Panc1 (cell line): Measurements from ENCODE around the gene MYORG. TPM values are rescaled to one million over a fixed set of nuclear protein-coding genes. Genes with fewer than 3 reads are reported as not detected.

Experiments used
- ATAC-seq: fragments of 200-7000 bp; cut with Tn5 transposase; 2 replicates; pipeline ENCODE4 v1.9.1; 2020; ENCODE audit warnings: mild to moderate bottlenecking, moderate library complexity
- BruUV-seq: library from RNA; stranded (reverse); fragments of 400-500 nt; replicated peaks from 2 replicates; lab custom pipeline; 2021; lab: Mats Ljungman, UMichigan
- CTCF ChIA-PET: fragments of 300-600 bp; sonication (Branson Sonifier 250); formaldehyde crosslinking; loops from one replicate; lab custom pipeline; 2022; ENCODE audit warnings: antibody characterized with exemption; lab: Charles Lee
- POLR2A ChIA-PET: fragments of 300-600 bp; sonication (Branson Sonifier 250); formaldehyde crosslinking; loops from one replicate; lab custom pipeline; 2022; ENCODE audit warnings: antibody characterized with exemption; lab: Charles Lee
- DNase-seq: peaks from one replicate; pipeline ENCODE4 v3.0.0-alpha.2; 2010; ENCODE audit warnings: low read depth, low spot score
- H3K27ac ChIP-seq: 2 replicates; pipeline ENCODE4 v1.5.1; 2011; ENCODE audit warnings: mild to moderate bottlenecking, low read length, inconsistent platforms
- H3K27me3 ChIP-seq: fragments of 200-500 bp; sonication (Bioruptor generic); 2 replicates; pipeline ENCODE4 v1.6.0; 2014; ENCODE audit warnings: low read length, inconsistent platforms; ENCODE audit not compliant: control insufficient read depth, insufficient read depth
- H3K36me3 ChIP-seq: fragments of 200-500 bp; sonication (Bioruptor generic); 2 replicates; pipeline ENCODE4 v1.5.1; 2014; ENCODE audit warnings: inconsistent platforms, mild to moderate bottlenecking, low read length, moderate library complexity; ENCODE audit not compliant: control insufficient read depth, insufficient read depth
- H3K4me1 ChIP-seq: 2 replicates; pipeline ENCODE4 v1.5.1; 2011; ENCODE audit warnings: inconsistent platforms, mild to moderate bottlenecking, low read length, moderate library complexity; ENCODE audit not compliant: control insufficient read depth, insufficient read depth
- H3K4me3 ChIP-seq, 2 experiments: 2 replicates each; pipeline ENCODE4 v1.5.1; 2011 to 2012; ENCODE audit warnings: low read depth in 2 of 2, low read length in 2 of 2, mild to moderate bottlenecking in 2 of 2, inconsistent platforms in 1 of 2, moderate library complexity in 1 of 2
- H3K9me3 ChIP-seq: fragments of 200-500 bp; sonication (Bioruptor generic); 2 replicates; pipeline ENCODE4 v1.5.1; 2014; ENCODE audit warnings: low read depth, mild to moderate bottlenecking, inconsistent platforms, low read length, moderate library complexity; ENCODE audit not compliant: control insufficient read depth, insufficient read depth
- CTCF ChIP-seq: fragments of 450-650 bp; IDR thresholded peaks from 2 replicates; pipeline ENCODE4 v1.5.1; 2017; ENCODE audit warnings: mild to moderate bottlenecking
- POLR2AphosphoS5 ChIP-seq: IDR thresholded peaks from 2 replicates; pipeline ENCODE4 v1.6.1; 2012; ENCODE audit warnings: mild to moderate bottlenecking, low read depth, low read length, moderate library complexity
- REST ChIP-seq, 2 experiments: IDR thresholded peaks; 2 replicates each; pipeline ENCODE4 v1.6.1; 2011 to 2012; ENCODE audit warnings: low read depth in 2 of 2, control low read depth in 1 of 2, low read length in 1 of 2, mild to moderate bottlenecking in 1 of 2, moderate library complexity in 1 of 2; ENCODE audit not compliant: insufficient read depth in 1 of 2
- SIN3A ChIP-seq: IDR thresholded peaks from 2 replicates; pipeline ENCODE4 v1.6.1; 2012; ENCODE audit warnings: low read depth, mild to moderate bottlenecking, low read length, moderate library complexity, borderline replicate concordance; ENCODE audit not compliant: insufficient read depth
- TCF7L2 ChIP-seq: IDR thresholded peaks from 2 replicates; pipeline ENCODE4 v1.6.1; 2011; ENCODE audit warnings: mild to moderate bottlenecking, low read depth, low read length, inconsistent platforms
- in situ Hi-C: cut with HindIII; loops from 2 replicates; pipeline ENCODE4 v1.10.0; 2016; ENCODE audit warnings: low sequenced_read_pairs, low pct_unique_long_range_greater_than_20kb
- intact Hi-C: fragments of 100-400 bp; cut with micrococcal nuclease; formaldehyde crosslinking; loops from one replicate; pipeline ENCODE4 v1.10.0; 2022; ENCODE audit not compliant: unreplicated experiment
- total RNA-seq: library from RNA; stranded (reverse); gene quantifications from one replicate; pipeline ENCODE4 v1.2.1, GENCODE V29; 2021; ENCODE audit not compliant: unreplicated experiment

MYORG gene
- total RNA-seq, 1 experiment from 2014 or later: 9.7 TPM

GRCh38 chr9:34386656-34387055 lies 10.0 kb upstream of the MYORG start:
- ATAC-seq (no peak), DNase-seq (no peak)
- Histone ChIP-seq H3K36me3 (no peaks in the 10 kb centered on the region), H3K27me3 (no peaks in the 10 kb centered on the region), H3K4me3 (no peak overlapping the region), H3K9me3 (no peaks in the 10 kb centered on the region), H3K4me1 (no peaks in the 10 kb centered on the region), H3K27ac (no peak overlapping the region)
- ChIA-PET CTCF (interaction anchor here (0.7 kb wide), 1 partner anchor 36 kb away, joined by 8 read pairs; no protein-coding TSS in a partner anchor), POLR2A (interaction anchor here (0.7 kb wide), 1 partner anchor 160 kb away, joined by 11 read pairs; no protein-coding TSS in a partner anchor)
- intact Hi-C loops (no loop called here), in situ Hi-C loops (no loop called here)
- TF ChIP-seq SIN3A (no peak), CTCF (no peak), POLR2AphosphoS5 (no peak)
- no TSS peak for BruUV-seq

GRCh38 chr9:34385561-34386230 lies 9.0 kb upstream of the MYORG start:
- DNase-seq: no peak
- Histone ChIP-seq H3K9me3 (no peaks in the 10 kb centered on the region), H3K27ac (no peak overlapping the region), H3K4me3 (no peak overlapping the region), H3K36me3 (no peaks in the 10 kb centered on the region), H3K27me3 (no peaks in the 10 kb centered on the region), H3K4me1 (no peaks in the 10 kb centered on the region)
- intact Hi-C loops (no loop called here), in situ Hi-C loops (no loop called here)
- POLR2A ChIA-PET: interaction anchor here (0.7 kb wide), 1 partner anchor 159 kb away, joined by 11 read pairs; no protein-coding TSS in a partner anchor
- CTCF ChIA-PET: interaction anchor here (0.6 to 0.7 kb wide), 3 partner anchors 37 to 390 kb away, joined by 3 to 8 read pairs (median 3); no protein-coding TSS in a partner anchor
- TF ChIP-seq SIN3A (no peak), CTCF (no peak), TCF7L2 (no peak), POLR2AphosphoS5 (no peak), REST (IDR thresholded peaks at IDR 0.05; ENCODE audit: insufficient read depth in 1 of 2, low read depth in 2 of 2, low read length in 1 of 2) (no peak)
- BruUV-seq: no TSS peak
- ATAC-seq: no peak
